Femur (tissue), 1 donor: ENCODE results near the gene LYRM4.
A peak's percentile ranks its signal among the peaks of the same experiment; 100 is the strongest.

ENCODE experiments used
- DNase-seq: peaks from one replicate; pipeline ENCODE4 v3.0.0-alpha.2; 2017

Gene LYRM4

DNA sequence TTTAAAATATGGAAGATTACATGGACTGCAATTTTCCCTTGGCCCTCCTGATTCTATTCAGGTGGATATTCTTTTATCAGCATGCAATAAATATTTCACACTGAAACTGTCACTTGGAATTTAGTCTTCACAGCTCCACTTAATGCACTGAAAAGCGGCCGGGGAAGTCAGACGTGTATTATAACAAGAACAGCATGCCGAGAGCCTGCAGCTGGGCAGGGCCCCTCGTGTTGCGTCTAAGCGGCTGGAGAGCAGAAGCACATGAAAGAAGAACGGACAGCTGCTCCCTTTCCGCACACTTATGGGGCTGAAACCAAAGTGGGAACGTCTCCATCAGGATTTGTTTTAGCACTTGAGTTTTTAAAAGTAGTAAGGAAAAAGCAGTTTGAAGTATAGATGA, 57.2 kb downstream of the LYRM4 start:
- peak; percentile 71 for DNase-seq

DNA sequence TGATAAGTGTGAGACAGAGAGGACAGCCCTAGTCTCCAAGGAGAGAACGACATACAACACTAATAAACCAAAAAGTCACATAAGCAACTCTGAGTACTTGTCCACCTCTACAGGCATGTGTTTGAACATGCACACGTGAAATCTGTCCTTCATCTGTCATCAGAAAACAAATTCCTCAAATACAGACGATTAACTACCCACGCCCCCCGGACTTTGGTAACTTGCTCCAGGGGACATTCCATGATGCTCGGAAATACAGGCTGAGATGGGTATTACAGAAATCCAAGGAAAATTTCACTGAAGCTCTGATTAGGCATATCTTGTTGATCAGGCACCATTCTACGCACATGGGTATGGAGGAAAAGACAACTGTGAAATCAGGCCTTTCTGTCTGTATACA, 57.8 kb downstream of the LYRM4 start:
- DNase-seq = no peak

DNA sequence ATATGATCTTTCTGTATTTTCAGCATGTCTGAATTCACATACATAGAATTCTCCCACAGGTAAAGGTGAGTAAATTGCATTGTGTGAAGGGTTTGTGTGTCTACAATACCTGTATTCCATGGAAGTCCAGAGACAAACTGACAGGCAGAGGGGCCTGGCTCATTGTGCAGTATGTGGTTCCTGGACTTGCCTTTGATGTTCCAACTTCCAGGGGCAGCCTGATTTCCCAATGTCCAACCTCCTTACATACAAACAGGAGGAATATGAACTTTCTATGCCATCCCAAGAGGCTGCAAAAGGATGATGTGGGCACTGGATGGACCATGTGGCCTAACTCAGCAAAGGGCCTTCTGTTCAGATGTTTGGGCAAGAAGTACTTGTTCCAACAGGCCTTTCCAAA, 58.5 kb downstream of the LYRM4 start:
- DNase-seq = no peak

DNA sequence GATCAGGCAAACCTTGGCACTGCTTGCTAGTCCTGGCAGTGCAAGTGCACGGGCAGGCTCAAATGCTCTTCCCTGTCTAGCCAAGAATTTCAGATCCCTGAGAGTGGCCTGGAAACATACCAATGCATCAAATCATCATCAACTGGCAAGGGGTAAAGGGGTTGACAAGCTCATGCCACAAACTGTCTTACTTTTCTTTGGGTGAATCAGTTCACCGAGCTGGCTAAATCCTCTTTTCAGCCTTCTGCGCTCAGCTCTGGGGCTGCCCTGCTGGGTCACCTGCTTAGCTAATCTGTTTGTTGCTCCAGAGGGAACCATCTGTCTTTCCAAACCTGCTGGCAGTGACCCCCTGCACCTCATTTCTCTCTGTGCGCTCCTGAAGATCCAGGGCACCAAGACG, 59.5 kb downstream of the LYRM4 start:
- no peak for DNase-seq

DNA sequence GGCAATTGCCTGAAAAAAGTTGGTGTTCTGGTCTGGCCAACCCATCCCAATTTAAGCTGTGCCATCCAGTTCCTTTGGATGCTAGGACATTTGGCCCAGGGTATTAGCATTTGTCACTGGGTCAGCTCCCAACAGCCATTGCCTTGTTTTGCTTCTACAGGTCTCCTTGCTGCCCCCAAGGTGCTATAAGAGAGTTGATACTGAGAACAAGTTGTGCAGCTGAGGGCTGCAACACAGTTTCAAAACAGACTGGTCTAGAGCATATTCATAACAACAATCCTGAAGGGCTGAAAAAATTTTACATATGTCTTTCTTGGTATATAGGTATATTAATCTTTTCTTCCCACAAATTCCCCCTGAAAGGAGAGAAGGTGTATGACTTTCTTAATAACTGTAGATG, 61.0 kb downstream of the LYRM4 start:
- DNase-seq = no peak

DNA sequence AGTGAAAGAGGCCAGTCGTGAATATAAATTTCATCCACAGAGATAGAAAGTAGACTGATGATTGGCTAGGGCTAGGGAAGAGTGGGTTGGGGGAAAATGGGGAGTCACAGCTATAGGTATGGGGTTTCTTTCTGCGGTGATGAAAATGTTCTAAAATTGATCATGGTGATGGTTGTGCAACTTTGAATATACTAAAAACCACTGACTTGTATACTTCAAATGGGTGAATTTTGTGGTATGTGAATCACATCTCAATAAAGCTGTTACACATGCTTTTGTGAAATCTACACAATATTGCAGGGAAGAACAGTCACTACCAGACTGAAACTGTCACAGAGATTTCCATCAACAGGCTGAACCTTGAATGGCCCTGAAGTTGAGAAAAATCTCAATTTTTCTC, 61.5 kb downstream of the LYRM4 start:
- DNase-seq = no peak

DNA sequence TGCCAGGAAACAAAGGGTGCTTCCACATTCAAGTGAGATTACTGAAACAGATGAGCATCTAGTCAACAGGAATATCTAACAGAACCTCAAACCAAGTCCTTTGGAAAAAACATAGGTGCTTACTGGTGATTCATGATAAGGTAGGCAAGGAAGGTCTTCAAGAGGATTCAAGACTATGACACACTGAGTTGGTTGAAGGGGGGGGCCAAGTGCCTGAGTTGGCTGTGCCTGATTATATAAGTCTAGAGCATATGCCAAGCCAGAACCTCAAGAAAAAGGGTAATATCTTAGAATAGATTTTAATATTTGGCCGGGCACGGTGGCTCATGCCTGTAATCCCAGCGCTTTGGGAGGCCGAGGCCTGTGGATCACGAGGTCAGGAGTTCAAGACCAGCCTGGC, 63.7 kb downstream of the LYRM4 start:
- DNase-seq = no peak

DNA sequence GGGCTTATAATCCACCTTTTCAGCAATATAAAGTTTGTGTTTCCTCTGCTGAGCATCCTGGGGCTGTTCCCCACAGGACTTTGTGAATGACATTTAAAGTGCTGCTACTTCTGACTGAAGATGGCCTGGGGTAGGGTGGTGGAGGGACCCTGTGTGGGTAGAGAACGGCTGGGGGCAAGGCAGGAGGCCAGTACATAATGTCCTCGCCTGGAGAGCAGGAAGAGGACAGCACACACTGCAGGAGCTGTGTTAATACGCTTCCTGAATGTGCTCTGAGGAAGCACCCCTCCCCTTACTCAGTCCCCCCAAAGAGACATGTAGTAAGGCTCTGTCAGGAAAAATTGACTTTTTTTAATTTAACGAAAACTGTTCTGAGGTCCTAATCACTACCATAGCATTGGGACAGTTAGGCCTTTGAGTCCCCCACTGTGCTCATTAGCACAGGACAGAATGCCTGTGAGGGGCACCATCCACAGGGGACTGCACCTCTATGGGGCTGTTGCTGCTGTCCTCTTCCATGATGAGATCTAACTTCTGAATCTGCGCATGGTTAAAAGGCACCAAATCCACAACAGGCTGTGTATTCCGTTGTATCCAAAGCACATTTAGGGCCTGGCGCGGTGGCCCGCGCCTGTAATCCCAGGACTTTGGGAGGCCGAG, 68.5 kb downstream of the LYRM4 start:
- no peak for DNase-seq

DNA sequence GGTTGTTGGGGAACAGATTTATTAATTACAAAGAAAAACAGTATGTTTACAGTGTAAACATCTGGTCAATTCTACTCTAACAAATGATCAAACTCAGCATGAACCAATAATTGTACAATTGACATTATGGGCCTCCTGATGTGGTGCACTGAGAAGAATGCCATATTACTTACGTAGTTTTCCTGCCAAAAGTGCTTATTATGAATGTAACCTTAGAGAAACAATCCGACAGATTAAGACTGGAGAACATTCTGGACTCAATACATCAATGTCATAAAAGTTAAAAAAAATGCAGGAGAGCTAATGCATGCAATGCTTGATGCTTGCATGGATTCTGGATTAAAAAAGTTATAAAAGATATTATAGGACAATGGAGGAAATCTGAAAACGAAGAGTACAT, 69.0 kb downstream of the LYRM4 start:
- no peak for DNase-seq

DNA sequence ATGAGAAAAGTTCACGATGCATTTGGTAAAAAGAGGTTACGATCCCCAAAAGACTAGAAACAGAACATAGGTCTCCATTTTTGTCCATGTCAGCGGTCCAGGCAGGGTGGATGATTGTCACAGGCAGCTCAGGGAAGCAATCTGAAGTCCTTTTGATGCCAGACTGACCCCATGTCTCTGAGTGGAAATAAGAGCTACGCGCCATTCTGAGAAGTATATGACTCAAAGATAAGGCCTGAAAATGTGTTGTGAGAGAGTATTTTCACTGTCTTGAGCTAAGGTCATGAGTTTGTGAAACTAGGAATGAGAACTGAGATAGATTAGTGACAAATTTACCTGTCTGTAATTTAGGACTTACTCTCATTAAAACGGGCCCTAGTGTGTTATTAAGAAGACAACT, 69.5 kb downstream of the LYRM4 start:
- DNase-seq = no peak

DNA sequence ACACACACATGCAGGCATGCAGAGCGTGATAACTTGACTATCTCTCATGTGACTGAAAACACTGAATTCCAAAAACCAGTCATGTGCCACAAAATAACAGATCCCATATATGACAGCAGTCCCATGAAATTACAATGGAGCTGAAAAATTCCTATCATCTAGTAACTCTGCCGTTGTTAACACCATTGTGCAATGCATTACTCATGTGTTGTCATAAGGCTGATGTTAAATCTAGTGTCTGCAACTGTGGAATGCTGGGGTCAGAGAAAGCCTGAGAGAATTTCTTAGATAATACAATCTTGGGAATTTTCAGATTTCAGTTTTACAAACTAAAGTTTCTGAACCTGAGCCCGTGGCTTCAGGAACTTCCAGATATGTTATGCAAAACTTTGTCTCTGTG, 70.2 kb downstream of the LYRM4 start:
- DNase-seq = no peak

DNA sequence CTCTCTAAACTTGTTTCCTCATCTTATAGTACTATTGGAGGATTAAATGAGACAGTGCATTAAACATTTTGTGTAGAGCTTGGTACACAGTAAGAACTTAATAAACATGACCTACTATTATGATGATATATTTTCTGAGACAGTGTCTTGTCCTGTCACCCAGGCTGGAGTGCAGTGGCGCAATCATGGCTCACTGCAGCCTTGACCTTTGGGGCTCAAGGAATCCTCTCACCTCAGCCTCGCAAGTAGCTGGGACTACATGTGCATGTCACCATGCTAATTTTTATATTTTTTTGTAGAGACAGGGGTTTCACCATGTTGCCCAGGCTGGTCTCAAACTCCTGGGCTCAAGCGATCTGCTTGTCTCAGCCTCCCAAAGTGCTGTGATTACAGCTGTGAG, 72.1 kb downstream of the LYRM4 start:
- DNase-seq = no peak

DNA sequence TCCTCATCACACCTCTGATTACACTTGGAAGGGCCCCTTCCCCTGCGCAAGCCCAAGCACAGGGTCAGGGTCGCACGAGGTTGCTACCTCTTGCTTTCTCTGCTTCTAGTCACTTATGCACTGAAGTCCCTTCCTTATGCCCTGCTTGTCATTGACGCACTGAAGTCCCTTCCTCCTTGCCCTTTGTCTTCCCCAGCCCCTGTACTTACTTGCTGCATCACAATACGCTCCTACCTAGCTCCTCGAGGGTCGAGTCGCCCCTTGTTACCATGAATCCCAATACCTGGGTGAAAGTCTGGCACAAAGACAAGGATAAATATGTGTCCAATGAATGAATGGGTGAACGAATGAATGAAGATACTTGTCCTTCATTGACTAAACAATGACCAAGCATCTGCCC, 75.9 kb downstream of the LYRM4 start:
- no peak for DNase-seq

DNA sequence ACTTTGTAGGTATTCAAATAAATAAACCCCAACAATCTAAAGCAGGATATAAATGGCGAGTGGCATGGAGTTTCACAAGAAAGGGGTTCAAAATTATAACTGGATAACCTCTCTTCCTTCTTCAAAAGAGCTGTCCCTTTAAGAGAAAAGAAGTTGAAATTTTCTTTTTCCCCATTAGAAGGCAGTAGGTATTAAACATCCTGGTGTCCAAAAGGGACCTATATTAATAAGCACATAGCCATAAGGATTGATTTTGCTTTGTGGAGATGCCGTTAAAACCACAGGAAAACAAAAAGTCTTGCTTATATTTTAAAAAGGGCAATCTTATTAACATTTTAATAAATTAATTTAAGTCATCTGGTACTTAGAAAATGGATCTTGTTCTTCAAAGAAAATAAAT, 76.5 kb downstream of the LYRM4 start:
- no peak for DNase-seq

DNA sequence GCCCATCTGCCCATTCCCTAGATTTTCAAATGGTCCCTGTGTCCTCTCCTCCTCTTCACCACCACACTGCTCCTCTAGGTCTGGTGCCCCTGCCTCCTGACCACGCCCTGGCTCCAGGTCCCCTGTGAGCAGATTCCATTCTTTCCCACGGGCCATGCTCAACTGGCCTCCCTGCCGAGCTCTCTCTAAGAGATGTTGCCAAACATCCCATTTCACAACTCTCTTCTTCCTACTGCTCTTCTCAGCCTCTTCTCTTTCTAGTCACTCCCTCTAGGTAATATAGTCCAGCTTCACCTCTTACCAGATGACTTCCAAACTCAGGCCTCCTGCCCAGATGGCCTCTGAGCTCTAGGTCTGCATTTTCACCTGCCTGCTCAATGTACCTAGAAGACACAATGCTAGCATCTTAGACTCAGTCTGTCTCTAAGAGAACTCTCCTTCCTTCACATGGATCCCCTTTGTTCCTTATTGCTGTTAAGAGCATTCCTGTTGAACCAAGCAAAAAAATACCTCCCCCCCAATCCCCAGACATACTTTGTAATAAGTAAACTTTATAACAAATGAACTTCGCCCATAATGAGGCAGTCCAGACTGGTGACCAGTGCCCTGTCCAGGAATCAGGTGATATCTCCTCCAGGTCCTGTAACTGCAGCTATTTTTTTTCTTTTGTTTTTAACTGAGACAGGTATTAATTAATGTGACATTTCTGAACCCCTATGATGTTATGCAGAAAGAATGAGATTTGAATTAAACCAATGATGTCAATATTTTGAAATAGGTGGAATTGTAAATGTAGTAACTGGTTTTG, 79.0 kb downstream of the LYRM4 start:
- no peak for DNase-seq

DNA sequence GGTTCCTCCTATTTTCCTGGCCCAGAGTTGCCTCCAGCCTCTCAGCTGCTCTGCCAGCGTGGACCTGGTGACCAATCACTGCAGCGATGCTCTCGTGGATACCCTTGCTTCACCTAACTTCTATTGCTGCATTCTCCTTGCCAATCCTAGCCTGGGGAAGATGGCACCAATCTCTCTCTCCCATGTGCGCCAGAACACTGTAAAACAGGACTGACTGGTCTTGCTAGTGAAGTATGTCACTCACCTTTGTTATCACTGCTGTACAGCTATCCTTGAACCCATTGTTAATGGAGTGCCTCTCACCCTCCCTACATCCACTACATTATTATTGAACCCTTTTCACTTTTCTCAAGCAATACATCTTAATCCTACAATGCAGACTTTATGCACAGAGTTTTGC, 80.1 kb downstream of the LYRM4 start:
- DNase-seq = no peak

DNA sequence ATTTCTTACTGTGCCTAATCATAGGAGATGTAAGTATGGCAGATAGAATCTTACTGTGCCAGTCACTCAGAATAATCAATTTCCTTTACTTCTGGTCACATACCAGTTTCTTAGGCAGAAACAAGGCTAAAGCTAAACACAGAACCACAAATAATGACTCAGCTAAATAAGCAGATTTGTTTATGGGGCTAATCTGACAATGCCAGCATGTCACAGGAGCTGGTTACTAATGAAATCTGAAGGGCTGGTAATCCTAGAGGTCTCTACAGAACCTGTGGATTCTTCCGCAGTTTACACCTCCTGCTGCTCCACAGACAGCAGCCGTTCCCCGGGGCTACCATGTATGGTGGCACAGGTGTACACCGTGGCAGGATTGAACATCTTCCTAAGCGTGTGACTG, 80.8 kb downstream of the LYRM4 start:
- DNase-seq = no peak

DNA sequence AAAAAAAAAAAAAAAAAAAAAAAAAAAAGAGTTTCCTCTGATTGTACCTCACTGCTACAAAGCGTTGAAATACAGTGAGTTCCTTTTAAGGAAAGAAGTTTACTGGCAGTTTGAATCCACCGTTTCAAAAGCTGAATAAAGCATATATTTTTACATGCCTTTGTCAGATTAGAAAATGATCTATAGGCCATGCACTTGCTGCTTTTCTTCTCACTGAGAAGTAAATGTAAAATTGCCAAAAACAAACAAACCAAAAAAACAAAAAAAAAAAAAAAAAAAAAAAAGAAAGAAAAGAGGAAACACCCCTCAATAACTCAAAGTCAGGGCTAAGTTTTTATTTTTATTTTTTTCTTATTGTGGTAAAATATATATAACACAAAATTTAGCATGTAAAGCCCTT, 81.9 kb downstream of the LYRM4 start:
- no peak for DNase-seq

DNA sequence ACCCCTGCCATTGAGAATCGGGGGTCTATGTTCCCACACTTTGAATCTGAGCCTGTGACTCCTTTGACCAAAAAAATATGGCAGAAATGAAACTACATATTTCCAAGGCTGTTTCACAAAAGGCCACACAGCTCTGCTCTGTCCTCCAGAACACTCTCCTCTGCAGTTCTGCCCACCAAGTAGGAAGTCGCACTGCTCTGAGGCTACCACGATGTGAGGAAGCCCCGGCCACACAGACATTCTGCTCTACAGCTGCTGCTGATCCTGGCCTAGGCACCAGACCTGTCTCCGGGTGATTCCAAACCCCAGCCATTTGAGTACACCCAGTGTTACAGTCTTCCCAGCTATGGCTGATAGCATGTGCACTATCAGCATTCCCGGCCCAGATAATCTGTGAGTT, 85.1 kb downstream of the LYRM4 start:
- no peak for DNase-seq

DNA sequence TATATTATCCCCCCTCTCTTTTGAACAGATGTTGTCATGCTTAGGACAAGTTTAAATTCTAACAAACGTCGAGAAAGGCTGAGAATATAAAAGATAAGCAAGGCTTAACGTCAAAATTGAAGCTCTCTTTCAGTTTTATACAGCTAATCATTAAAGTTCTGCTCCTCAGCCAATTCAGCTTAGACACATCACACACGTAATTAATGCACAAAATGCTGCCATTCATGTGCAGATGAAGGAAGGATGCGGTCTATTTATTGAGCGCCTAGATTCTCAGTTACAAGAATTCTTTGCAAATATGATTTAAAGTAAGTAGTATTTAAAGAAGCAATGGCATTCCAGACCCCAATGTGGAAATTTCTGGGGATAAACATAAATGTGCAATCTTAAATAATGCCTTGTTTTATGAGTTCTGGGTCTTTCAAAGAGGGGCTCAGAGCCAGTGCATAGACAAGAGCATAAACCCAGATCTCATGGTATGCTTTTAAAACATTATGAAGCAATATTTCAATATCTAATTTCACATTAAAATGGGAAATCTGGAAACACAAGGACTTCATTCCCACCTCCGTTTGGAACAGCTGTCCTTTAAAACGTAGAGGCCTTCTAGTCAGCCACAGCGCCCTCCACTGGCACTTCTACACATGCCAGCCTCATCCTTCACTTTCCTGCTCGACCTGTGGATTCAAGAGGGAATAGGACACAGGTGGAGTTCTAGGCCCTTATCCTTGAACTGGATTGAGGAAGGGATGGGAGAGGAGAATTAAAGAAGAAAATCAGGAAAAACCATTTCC, 85.8 kb downstream of the LYRM4 start:
- DNase-seq = no peak

DNA sequence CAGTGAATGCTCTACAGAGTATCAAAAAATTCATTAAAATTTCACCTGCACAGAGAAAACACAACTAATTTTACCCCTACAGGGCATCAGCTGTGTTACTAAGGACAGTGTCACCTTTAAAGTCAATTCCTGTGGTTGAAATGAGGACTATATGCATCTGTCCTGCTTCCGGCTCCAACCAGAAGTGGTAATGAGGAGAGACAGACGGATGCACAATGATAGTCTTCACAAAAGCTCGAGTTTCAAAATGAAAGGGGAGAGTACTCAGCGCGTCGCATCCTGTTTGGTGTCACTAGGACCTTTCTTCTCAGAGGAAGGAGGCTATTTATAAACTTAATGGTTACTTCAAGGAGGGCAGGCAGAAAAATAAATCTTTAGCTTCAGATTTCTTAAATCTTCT, 86.5 kb downstream of the LYRM4 start:
- peak; percentile 59 for DNase-seq

DNA sequence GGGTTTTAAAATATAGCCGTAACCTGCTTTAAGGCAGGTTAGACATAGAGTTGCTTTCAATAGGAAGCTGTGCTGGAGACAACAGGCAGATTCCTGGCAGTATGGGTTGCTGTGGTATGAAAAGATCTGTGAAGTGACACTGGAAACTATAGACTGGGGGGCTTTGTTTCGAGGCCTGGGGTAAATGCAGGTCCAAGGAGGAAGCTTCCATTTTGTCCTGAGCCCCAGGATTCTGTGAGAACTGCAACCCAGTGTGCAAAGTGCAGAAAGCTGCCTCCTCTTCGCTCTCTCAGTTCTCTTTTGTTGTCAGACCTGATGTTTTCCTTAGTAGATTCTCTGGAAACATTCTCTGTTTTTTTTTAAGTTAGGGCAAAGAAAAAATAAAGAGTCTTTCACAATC, 86.9 kb downstream of the LYRM4 start:
- no peak for DNase-seq

DNA sequence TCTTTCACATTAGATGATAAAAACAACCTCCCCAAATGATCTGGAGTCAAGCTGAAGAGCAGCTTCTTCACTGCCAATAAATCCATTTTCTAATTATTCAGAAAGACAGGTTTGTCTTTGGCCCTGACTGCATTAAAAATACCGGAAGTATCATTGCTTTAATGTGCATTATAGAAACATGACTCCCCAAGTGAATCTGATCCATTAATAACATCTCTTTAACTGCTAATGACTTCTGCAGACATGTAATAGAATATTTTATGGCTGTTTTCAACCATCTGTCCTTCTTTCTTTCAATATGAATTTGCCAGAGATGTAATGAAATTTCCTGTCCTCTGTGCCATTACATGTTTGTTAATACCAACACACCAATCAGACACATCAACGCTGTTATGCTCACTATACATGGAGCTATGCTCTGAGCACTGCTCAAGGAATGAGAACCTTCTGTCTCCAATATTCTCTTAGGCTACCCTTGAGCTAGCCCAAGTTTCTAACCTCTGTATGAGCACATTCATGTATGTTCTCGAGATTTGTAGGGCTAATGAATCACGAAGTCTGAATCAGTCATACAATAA, 87.8 kb downstream of the LYRM4 start:
- no peak for DNase-seq
